Right atrium auricular region (tissue), 2 donors: Measurements from ENCODE around the gene BMI1. TPM values are rescaled to one million over a fixed set of nuclear protein-coding genes. Genes with fewer than 3 reads are reported as not detected.

Experiments used
- DNase-seq: peaks from one replicate; pipeline ENCODE4 v3.0.0-alpha.2; 2019; ENCODE audit warnings: low spot score
- H3K27ac ChIP-seq, 2 donors: fragments of 200-600 bp; sonication (generic); 1 replicate in 1 of 2; 2 replicates in 1 of 2; pipeline ENCODE4 v1.5.1; 2016 to 2019
- H3K27me3 ChIP-seq, 2 donors: fragments of 200-600 bp; sonication (generic); one replicate each; pipeline versions ENCODE4 v1.5.1 to v1.6.0; 2017 to 2019
- H3K36me3 ChIP-seq: fragments of 200-600 bp; sonication (generic); one replicate; pipeline ENCODE4 v1.5.1; 2016
- H3K4me1 ChIP-seq, 2 donors: fragments of 200-600 bp; sonication (generic); one replicate each; pipeline versions ENCODE4 v1.5.1 to v1.6.0; 2017 to 2019
- H3K4me3 ChIP-seq, 2 donors: fragments of 200-600 bp; sonication (generic); 1 replicate in 1 of 2; 2 replicates in 1 of 2; pipeline ENCODE4 v1.5.1; 2017 to 2019; ENCODE audit warnings: mild to moderate bottlenecking in 1 of 2, moderate library complexity in 1 of 2
- H3K9me3 ChIP-seq, 2 donors: fragments of 200-600 bp; sonication (generic); one replicate each; pipeline ENCODE4 v1.5.1; 2019
- CTCF ChIP-seq, 2 donors: fragments of 200-600 bp; sonication (generic); IDR thresholded peaks; one replicate each; pipeline ENCODE4 v1.5.1; 2019; ENCODE audit warnings: antibody characterized with exemption in 2 of 2
- total RNA-seq, 2 donors: library from RNA; depleted of rRNA; stranded (reverse); fragments of >200 nt; gene quantifications; one replicate each; pipeline ENCODE4 v1.1.0, GENCODE V29; 2016

Gene BMI1
- total RNA-seq, 2 donors from 2014 or later, result 34.7 to 40.7 TPM

DNA sequence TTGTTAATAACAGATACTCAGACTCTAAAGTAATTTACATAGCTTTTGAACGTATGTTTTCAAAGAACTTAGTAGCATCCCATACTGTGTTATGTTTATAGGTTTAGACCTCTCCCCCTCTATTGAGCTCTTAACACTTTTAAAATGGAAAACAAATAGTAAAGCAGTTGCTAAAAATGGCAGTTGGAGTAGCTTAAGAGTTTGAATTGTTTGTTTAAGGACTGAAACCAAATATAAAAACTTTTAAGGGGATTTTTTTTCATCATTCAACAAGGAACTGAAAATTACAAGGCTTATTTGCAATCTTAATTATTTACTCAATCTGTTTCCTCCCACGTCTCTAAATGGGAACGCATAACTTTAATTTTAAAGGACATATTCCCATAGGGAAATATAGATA, 22.8 kb downstream of the BMI1 start:
- TF ChIP-seq CTCF (IDR thresholded peaks at IDR 0.05), result no peak
- DNase-seq, result no peak
- Histone ChIP-seq H3K9me3 (no peaks in the 10 kb centered on the region), H3K27ac (no peak overlapping the region), H3K36me3 (no peaks in the 10 kb centered on the region), H3K4me3 (no peak overlapping the region), H3K27me3 (peaks cover 46 to 52% of the 10 kb centered on the region in 2 donors), H3K4me1 (peaks cover 0 to 23% of the 10 kb centered on the region in 2 donors)

DNA sequence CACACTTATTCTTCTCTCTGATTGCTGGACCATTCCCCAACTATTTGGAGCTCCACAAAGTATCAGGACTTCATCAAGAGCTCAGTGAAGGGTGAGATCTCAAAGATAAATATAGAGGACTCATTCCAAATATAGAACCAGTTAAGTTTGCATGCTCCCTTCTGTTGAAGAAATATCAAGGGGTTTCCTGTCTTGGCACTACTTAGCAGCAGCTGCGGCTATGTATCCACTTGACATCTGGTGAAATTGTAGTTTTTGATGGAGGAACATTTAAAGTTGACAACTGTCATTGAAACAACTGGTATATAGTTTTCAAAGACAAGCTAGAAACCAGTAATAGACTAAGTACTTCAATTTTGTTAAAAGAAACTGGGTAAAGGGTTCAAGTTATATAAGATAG, 23.4 kb downstream of the BMI1 start:
- no peak overlapping the region for H3K27ac ChIP-seq
- DNase-seq, result no peak
- no peaks in the 10 kb centered on the region for H3K36me3 ChIP-seq
- TF ChIP-seq CTCF (IDR thresholded peaks at IDR 0.05), result no peak
- no peaks in the 10 kb centered on the region for H3K9me3 ChIP-seq
- H3K4me1 ChIP-seq, result peaks cover 0 to 23% of the 10 kb centered on the region in 2 donors
- peaks cover 43 to 47% of the 10 kb centered on the region in 2 donors for H3K27me3 ChIP-seq
- H3K4me3 ChIP-seq, result no peak overlapping the region

DNA sequence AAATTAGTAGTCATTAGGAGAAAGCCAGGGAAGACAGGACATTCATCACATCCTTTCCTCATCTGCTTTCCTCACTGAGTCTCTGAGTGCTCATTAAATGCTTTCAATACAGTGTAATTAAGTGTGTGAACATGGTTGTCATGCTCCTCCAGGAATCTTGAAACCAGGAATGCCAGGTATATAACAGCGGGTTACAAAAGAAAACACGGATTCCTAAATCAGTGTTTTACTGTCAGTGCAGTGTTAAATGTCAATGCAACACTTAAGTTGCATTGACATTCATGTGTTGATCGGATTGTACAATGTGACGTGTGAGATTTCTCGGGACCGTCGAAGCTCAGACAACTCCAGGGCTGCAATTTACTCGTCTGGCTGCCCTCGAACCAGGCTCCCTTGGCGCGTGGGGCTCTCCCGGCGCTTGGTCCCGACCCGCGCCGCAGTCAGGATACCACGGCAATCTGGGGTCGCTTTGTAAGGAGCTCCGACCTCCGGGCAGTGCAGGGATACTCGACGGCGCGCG, 23.9 kb downstream of the BMI1 start:
- no peaks in the 10 kb centered on the region for H3K36me3 ChIP-seq

DNA sequence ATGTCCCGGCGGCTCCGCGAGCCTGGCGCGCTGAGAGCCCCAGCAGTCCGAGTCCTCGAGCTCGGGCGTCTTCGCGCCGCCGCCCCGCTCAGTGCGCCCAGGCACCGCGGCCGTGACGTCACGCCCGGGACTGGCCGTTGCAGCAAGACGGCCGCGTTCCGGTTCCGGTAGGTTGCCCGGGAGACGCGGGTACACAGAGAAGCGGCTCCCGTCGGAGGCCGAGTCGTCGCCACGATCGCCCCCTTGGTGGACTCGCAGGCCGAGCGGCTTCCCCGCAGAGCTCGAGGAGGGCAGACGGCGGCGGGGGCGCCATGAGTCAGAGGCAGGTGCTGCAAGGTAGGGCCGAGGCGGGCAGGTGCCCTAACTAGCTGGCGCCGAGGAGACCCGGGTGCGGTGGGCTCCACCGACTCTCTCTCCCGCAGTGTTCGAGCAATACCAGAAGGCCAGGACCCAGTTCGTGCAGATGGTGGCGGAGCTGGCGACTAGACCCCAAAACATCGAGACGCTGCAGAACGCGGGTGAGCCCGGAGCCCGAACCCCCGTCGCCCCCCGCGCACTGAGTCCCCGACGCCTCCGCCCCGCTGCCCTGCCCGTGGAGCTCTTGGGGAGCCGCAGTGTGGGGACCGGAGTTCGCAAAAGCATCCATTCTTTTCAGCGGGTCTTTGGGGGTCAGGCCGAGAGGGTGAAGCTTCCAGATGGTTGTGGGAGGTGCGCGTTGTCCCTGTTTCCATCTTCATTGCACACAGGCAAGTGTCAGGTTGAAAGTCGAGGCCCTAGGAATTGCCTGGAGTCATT, 24.6 kb downstream of the BMI1 start, which contains the start of gene SPAG6:
Gene SPAG6, plus strand, starts transcription at position 196 of the 795 bp plus-strand sequence. Its CDS starts 116 bp downstream, at position 312.
- Histone ChIP-seq H3K27me3 (peaks cover 43 to 47% of the 10 kb centered on the region in 2 donors), H3K36me3 (no peaks in the 10 kb centered on the region), H3K4me1 (peaks cover 0 to 16% of the 10 kb centered on the region in 2 donors), H3K9me3 (no peaks in the 10 kb centered on the region), H3K27ac (no peak within 1 kb of the TSS), H3K4me3 (peak within 1 kb of the TSS in 1 of 2 donors; percentile 25)
- DNase-seq, result no peak
- no peak for TF ChIP-seq CTCF (IDR thresholded peaks at IDR 0.05)

More for the DNA sequence above, 23.9 kb downstream of the BMI1 start:
- no peak for DNase-seq
- no peak overlapping the region for H3K27ac ChIP-seq
- peaks cover 0 to 18% of the 10 kb centered on the region in 2 donors for H3K4me1 ChIP-seq
- no peaks in the 10 kb centered on the region for H3K9me3 ChIP-seq
- TF ChIP-seq CTCF (IDR thresholded peaks at IDR 0.05), result no peak
- peaks cover 43 to 47% of the 10 kb centered on the region in 2 donors for H3K27me3 ChIP-seq
- peak overlapping the region in 1 of 2 donors; percentile 25 for H3K4me3 ChIP-seq

DNA sequence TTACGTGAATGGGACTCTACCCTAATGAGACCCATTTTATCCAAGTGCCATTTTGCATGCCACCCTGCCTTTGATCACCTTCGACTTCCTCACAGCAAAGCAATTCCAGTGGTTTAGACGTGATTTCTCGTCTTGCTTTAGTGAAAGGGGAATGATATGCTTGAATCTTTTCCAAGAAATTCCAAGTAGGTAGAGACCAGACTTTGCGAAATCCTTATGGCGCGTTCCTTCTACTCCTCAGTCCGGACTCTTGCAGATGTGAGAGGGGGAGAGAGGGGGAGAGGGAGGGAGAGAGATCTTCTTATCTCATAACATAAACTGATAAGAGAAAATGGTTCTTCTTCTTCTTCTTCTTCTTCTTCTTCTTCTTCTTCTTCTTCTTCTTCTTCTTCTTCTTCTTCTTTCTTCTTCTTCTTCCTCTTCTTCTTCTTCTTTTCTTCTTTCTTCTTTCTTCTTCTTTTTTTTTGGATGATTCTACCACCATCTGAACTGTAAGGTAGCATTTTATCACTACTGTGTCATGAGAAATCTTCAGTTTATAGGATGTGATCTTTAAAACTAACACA, 25.3 kb downstream of the BMI1 start:
- no peak for DNase-seq
- Histone ChIP-seq H3K9me3 (no peaks in the 10 kb centered on the region), H3K27ac (no peak overlapping the region), H3K36me3 (no peaks in the 10 kb centered on the region), H3K4me3 (no peak overlapping the region), H3K4me1 (peaks cover 0 to 13% of the 10 kb centered on the region in 2 donors), H3K27me3 (peaks cover 43 to 47% of the 10 kb centered on the region in 2 donors)
- no peak for TF ChIP-seq CTCF (IDR thresholded peaks at IDR 0.05)
